ENCODE measurements around the gene GALNT10.

Gene GALNT10

DNA sequence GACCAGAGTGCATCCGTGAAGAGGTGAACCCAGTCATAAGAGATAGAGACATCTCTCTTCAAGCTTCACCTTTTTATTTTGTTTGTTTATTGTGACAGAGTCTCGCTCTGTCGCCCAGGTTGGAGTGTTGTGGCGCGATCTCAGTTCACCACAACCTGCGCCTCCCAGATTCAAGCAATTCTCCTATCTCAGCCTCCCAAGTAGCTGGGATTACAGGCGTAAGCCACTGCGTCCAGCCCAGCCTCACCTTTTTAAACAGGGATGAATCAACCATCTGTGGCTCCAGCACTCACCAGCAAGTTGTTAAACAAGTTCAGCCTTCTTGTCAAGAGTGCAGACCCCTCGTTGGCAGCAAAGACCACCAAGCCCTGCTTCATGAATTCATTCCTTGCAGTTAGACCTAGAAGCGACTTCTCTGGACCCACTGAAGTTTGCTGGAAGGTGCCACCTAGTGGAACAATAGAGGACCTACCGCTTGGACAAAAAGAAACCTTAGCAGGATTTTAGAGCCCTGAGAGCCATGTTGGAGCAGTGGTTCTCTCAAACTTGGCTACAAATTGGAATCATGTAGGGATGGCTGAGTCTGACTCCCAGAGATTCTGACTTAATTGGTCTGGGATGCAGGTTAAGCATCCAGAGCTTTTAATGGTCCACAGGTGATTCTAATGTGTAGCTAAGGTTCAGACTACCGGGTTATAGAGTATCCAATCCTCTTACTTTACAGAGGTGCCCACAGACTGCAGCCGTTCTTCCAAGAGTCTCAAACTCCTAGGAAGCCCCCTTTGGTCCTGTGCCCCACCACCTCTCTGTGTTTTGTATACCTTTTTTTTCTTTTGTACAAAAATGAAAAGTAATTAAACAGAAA is 10.5 kb upstream of the GALNT10 start:
- no peak overlapping the region for H3K4me3 ChIP-seq (ENCODE audit: low read depth, low read length)
- TF ChIP-seq, protein P1, sequence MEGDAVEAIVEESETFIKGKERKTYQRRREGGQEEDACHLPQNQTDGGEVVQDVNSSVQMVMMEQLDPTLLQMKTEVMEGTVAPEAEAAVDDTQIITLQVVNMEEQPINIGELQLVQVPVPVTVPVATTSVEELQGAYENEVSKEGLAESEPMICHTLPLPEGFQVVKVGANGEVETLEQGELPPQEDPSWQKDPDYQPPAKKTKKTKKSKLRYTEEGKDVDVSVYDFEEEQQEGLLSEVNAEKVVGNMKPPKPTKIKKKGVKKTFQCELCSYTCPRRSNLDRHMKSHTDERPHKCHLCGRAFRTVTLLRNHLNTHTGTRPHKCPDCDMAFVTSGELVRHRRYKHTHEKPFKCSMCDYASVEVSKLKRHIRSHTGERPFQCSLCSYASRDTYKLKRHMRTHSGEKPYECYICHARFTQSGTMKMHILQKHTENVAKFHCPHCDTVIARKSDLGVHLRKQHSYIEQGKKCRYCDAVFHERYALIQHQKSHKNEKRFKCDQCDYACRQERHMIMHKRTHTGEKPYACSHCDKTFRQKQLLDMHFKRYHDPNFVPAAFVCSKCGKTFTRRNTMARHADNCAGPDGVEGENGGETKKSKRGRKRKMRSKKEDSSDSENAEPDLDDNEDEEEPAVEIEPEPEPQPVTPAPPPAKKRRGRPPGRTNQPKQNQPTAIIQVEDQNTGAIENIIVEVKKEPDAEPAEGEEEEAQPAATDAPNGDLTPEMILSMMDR (IDR thresholded peaks at IDR 0.05; ENCODE audit: low read depth, low read length), result peak; percentile 81

GRCh38 chr5:154181161-154181560 is 9.4 kb upstream of the GALNT10 start:
- TF ChIP-seq, protein P1 (IDR thresholded peaks at IDR 0.05; ENCODE audit: low read depth, low read length), result no peak
- no peak overlapping the region for H3K4me3 ChIP-seq (ENCODE audit: low read depth, low read length)

DNA sequence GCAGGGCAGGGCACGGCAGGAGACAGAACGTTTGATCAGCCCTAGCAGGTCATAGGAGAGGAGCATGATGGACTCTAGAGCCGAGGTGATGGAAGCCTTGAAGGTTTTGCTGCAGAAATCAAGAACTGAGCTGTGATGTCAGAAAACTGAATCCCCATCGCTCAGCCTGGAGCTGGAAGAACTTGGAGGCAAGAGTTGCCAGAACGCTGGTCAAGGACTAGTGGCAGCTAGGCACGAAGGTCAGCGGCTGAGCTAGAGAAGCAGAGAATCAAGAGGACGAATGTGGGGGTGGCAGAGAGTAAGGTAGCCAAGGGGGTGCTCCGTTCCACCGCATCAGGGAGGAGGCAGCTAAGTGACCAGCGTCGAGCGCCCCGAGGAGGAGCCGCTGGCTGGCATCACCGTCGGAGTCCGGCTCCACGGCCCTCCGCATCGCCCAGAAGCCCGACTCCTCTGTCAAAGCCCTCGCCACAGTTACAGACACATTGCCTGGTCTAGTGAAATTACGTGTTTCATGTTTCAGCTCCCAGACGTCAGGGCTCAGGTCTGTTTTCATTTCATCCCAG is 1.2 kb upstream of the GALNT10 start:
- H3K4me3 ChIP-seq (ENCODE audit: low read depth, low read length), result peak overlapping the region; percentile 84
- TF ChIP-seq, protein P1 (IDR thresholded peaks at IDR 0.05; ENCODE audit: low read depth, low read length), result no peak

GRCh38 chr5:154189819-154190594 is 526 bp upstream of the GALNT10 start:
- H3K4me3 ChIP-seq (ENCODE audit: low read depth, low read length), result peak overlapping the region; percentile 84
- TF ChIP-seq, protein P1 (IDR thresholded peaks at IDR 0.05; ENCODE audit: low read depth, low read length), result 0 out of 2 replicates have a peak, but pooled peaks have one; percentile 27

DNA sequence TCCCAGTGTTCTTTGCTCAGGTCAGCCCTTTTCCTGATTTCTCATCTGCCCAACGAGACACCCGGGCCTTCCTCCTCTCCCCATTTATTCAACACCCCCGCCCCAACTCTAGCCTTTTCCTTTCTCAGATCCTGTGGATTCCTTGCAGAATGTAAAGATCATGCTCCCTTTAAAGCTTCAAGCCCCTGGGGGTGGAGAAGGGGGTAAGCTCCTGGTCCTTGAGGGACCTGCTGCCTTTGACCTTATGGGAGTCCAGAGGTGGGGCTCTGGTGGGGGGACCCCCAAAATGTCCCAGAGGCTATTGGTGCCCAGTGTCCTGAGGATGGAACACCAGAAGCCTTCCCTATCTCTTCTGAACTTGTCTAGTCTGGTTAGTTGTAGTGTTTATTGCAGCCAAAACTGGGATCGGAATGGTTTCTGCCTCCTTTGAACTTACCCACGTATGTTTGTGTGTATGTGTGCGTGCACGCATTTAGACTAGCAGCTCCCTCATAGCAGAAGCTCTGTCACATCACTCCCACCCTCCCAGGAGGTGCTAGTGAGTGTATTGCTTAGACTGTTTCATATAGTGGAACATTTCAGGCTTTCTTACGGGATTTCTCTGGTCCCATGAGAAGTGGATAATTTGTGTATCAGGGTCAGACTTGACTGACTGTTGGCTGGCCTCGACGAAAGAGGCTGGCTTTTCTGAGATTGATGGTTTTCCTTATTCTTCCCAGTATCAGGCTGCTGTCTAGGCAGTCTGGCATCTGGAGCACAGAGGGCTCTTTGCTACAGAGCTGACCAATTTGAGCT is 1.1 kb downstream of the GALNT10 start:
- TF ChIP-seq, protein P1 (IDR thresholded peaks at IDR 0.05; ENCODE audit: low read depth, low read length), result no peak
- peak overlapping the region; percentile 93 for H3K4me3 ChIP-seq (ENCODE audit: low read depth, low read length)

DNA sequence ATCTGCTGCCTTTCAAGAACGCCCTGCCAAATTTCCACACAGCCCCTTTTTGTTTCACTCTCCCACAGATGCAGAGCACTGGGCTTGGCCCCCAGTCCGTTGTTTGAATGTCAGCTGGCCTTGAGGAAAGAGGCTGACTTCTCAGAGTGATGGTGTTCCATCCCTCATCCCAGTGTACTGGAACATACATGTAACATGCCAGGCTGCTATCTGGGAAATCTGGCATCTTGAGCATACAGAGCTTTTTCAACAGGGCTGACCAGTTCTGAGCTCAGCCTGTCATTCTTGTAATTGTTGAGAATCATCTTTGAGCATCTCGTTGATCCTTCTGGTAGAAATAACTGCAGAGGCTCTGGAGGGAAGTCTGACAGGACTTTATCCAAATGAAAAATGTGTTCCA is 2.8 kb downstream of the GALNT10 start:
- peak overlapping the region; percentile 29 for H3K4me3 ChIP-seq (ENCODE audit: low read depth, low read length)
- TF ChIP-seq, protein P1 (IDR thresholded peaks at IDR 0.05; ENCODE audit: low read depth, low read length), result no peak

Measured in WI38 (cell line).